Measurements from ENCODE around the gene RAB24.

RAB24 gene

GRCh38 chr5:177314376-177315342 lies 11.1 kb upstream of the RAB24 start:
- H3K4me3 ChIP-seq (ENCODE audit: low read depth in 1 of 2, low read length in 2 of 2) = no peak overlapping the region
- no peaks in the 10 kb centered on the region for H3K9me3 ChIP-seq (ENCODE audit: low read length)
- H3K4me1 ChIP-seq (ENCODE audit: insufficient read depth, low read length) = peaks cover 10% of the 10 kb centered on the region
- H3K27ac ChIP-seq (ENCODE audit: low read depth, low read length) = no peak overlapping the region
- no peaks in the 10 kb centered on the region for H3K27me3 ChIP-seq (ENCODE audit: control insufficient read depth in 1 of 2, insufficient read depth in 2 of 2, low read length in 2 of 2)
- no peak overlapping the region for H3K9ac ChIP-seq (ENCODE audit: low read length)
- H3K36me3 ChIP-seq (ENCODE audit: insufficient read depth, low read length) = no peaks in the 10 kb centered on the region

DNA sequence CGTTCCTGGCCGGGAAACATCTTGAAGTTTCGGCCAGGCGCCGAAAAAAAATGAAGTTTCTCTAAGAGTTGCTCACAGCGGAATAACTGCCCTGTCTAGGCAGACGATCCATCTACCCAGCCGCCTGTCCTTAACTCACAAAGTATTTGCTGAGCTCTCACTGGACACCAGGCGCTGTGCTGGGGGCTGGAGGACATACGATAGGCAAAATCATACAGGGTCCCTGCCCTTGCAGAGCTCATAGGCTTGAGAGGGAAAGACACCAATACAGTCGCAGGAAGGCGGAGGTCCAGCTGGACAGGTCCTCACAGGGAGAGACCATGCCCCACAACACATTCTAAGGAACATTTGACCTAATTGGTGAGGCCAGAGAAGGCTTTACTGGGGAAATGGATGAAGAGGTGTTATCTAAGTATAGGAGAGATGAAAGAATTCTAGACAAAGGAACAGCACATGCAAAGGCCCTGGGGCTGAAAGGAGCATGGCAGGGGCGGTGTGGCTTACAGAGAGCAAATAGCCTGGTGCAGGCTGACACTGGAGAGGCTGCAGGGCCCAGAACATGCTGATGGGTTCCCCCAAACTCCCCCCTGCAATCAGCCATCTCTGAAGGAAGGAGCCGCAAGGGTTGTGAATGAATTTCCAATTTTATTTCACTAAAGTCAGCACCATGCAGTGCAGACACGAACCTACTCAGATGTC lies 10.2 kb upstream of the RAB24 start:
- Histone ChIP-seq H3K36me3 (ENCODE audit: insufficient read depth, low read length) (no peaks in the 10 kb centered on the region), H3K9me3 (ENCODE audit: low read length) (no peaks in the 10 kb centered on the region), H3K27ac (ENCODE audit: low read depth, low read length) (no peak overlapping the region), H3K4me3 (ENCODE audit: low read depth in 1 of 2, low read length in 2 of 2) (no peak overlapping the region), H3K9ac (ENCODE audit: low read length) (no peak overlapping the region), H3K27me3 (ENCODE audit: control insufficient read depth in 1 of 2, insufficient read depth in 2 of 2, low read length in 2 of 2) (no peaks in the 10 kb centered on the region), H3K4me1 (ENCODE audit: insufficient read depth, low read length) (peaks cover 12% of the 10 kb centered on the region)

DNA sequence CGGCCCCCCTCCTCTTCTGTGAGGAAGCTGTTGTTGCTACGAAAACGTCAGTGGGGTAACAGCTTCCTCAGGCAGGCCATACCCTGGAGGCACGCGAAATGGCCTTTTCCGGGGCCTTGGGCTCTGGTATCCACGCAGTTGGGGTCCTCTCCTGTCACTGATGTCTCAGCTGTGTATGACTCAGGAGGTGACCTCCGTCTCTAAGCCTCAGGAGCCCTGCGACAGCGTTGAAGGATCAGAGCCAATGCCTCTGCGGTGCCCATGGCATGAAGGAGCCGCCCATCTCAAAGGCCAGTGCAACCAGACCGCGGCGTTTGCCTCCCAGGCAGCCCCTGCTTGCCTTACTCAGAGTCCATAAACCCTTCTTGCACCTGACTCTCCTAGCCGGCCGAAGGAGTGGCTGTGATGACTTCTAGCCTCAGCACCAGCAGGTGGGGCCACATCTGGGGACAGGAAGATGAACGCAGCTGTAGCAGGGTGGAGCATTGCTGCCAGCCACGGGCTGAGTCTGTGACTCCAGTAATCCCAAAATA lies 9.2 kb upstream of the RAB24 start:
- Histone ChIP-seq H3K9ac (ENCODE audit: low read length) (no peak overlapping the region), H3K36me3 (ENCODE audit: insufficient read depth, low read length) (no peaks in the 10 kb centered on the region), H3K4me3 (ENCODE audit: low read depth in 1 of 2, low read length in 2 of 2) (peak overlapping the region in 1 of 2 donors; percentile 34), H3K27ac (ENCODE audit: low read depth, low read length) (no peak overlapping the region), H3K9me3 (ENCODE audit: low read length) (no peaks in the 10 kb centered on the region), H3K27me3 (ENCODE audit: control insufficient read depth in 1 of 2, insufficient read depth in 2 of 2, low read length in 2 of 2) (no peaks in the 10 kb centered on the region), H3K4me1 (ENCODE audit: insufficient read depth, low read length) (peaks cover 12% of the 10 kb centered on the region)

DNA sequence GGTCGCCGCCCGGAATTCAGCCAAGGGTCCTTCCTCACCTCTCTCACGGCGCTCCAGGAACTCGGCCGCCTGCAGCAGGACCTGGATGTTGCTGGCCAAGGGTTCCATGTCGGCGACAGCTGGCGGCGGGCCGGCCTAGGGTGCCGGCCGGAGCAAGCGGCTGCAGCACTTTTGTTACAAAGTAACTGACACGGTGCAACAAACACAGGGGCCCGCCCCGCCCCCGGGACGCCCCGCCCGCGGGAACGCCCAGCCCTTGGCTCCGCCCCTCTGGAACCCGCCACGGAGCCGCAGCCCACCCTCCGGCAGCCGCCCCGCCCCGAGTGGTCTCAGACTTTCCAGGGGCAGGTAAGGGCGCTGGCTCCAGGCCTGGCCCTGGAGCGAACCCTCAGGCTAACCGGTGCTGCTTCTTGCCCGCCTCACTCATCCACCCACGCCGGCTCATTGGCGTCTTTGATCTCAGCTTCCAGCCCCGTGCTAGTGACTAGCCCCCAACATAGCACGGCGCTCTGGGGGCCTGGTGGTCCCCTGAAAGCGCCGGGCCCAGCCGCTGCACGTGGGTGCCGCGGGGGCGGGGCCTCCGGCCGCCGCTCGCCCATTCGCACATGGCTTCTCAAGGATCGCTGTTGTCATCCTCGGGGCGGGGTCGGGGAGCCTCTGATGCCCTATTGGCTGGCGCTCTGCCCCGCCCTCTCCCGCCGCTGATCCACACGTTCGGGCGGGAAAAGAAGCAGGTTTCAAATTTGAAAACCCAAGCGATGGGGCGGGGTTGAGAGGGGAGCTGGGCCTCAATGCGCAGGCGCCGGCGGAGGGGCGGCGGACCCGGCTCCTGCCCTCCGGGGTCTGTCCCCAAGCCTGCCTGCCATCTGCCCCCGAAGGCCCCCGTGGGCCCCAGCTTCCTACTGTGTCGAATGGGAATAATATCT lies 8.5 kb upstream of the RAB24 start, which contains the start of gene MXD3:
Gene MXD3 (minus strand): TSS at position 176 of the 926 bp plus-strand sequence. CDS start 68 bp downstream, at position 108.
- Histone ChIP-seq H3K4me1 (ENCODE audit: insufficient read depth, low read length) (peaks cover 12% of the 10 kb centered on the region), H3K9me3 (ENCODE audit: low read length) (no peaks in the 10 kb centered on the region), H3K9ac (ENCODE audit: low read length) (no peak within 1 kb of the TSS), H3K27ac (ENCODE audit: low read depth, low read length) (no peak within 1 kb of the TSS), H3K27me3 (ENCODE audit: control insufficient read depth in 1 of 2, insufficient read depth in 2 of 2, low read length in 2 of 2) (no peaks in the 10 kb centered on the region), H3K36me3 (ENCODE audit: insufficient read depth, low read length) (no peaks in the 10 kb centered on the region), H3K4me3 (ENCODE audit: low read depth in 1 of 2, low read length in 2 of 2) (peak within 1 kb of the TSS; percentile 29 to 68)

DNA sequence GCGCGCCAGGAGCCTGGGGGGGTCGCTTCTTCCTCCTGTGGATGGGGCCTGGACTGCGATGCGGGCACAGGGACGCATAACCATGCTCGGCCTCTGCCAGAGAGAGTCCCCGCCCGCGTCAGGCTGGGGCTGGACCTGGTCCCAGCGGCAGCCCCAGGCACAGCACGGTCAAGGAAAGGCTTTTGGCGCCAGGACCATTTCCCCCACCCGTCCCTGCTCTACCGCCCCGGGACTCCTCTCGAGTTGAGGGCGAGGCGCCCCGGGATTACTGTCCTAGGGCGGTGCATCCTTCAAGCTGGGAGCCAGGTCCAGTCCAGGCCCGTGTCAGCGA lies 7.8 kb upstream of the RAB24 start:
- H3K4me1 ChIP-seq (ENCODE audit: insufficient read depth, low read length) = peaks cover 12% of the 10 kb centered on the region
- peaks cover 6% of the 10 kb centered on the region for H3K36me3 ChIP-seq (ENCODE audit: insufficient read depth, low read length)
- H3K9me3 ChIP-seq (ENCODE audit: low read length) = no peaks in the 10 kb centered on the region
- no peaks in the 10 kb centered on the region for H3K27me3 ChIP-seq (ENCODE audit: control insufficient read depth in 1 of 2, insufficient read depth in 2 of 2, low read length in 2 of 2)
- no peak overlapping the region for H3K9ac ChIP-seq (ENCODE audit: low read length)
- H3K4me3 ChIP-seq (ENCODE audit: low read depth in 1 of 2, low read length in 2 of 2) = peak overlapping the region; percentile 29 to 68
- no peak overlapping the region for H3K27ac ChIP-seq (ENCODE audit: low read depth, low read length)

DNA sequence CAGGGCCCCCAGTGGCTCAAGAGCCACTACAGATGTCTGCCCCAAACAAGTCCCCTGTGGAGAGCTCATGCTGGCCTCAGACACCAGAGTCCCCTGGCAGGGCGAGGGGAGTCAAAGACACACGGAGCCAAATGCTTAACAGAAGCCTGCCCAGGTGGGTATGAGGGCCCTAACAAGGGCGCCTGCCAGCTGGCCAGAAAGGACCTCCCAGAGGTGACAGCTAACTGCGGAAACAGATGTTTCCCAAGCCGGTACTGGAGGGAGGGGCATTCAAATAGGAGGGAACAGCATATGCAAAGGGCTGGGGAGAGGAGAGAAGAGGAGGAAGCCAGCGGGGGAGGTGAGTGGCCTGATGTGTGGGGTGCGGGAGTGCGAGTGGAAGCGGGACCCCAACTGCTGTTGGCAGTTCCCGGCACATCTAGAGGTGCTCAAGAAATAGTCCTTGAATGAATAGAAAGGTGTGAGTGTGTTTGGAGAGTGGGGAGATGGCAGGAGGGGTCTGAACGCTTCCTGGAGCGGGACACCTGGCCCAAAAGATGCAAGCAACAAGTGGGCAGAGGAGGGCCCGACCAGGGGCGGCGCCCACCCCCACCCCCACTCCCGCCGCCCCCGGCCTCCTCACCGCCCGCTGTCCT lies 7.4 kb upstream of the RAB24 start:
- Histone ChIP-seq H3K4me3 (ENCODE audit: low read depth in 1 of 2, low read length in 2 of 2) (no peak overlapping the region), H3K27ac (ENCODE audit: low read depth, low read length) (no peak overlapping the region), H3K9me3 (ENCODE audit: low read length) (no peaks in the 10 kb centered on the region), H3K4me1 (ENCODE audit: insufficient read depth, low read length) (peaks cover 12% of the 10 kb centered on the region), H3K27me3 (ENCODE audit: control insufficient read depth in 1 of 2, insufficient read depth in 2 of 2, low read length in 2 of 2) (no peaks in the 10 kb centered on the region), H3K9ac (ENCODE audit: low read length) (no peak overlapping the region), H3K36me3 (ENCODE audit: insufficient read depth, low read length) (peaks cover 10% of the 10 kb centered on the region)

DNA sequence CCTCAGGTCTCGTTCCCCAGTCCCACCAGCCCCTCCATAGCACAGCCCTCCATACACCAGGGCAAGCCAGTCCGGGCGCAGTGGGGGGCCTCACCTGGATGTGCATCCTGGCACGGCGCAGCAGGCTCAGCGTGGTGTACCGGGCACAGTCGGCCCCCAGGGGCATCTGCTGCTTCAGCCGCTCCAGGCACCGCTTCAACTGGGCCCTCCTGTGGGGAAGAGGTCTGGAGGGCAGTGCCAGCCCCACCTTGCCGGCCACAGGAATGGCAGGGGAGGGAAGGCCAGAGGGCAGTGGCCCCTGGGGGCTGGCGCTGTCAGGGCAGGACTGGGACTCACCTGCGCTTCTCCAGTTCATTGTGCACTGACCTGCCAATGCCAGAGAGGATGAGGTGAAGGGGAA lies 6.8 kb upstream of the RAB24 start:
- H3K9ac ChIP-seq (ENCODE audit: low read length) = no peak overlapping the region
- peaks cover 16% of the 10 kb centered on the region for H3K4me1 ChIP-seq (ENCODE audit: insufficient read depth, low read length)
- peaks cover 15% of the 10 kb centered on the region for H3K36me3 ChIP-seq (ENCODE audit: insufficient read depth, low read length)
- no peaks in the 10 kb centered on the region for H3K9me3 ChIP-seq (ENCODE audit: low read length)
- no peaks in the 10 kb centered on the region for H3K27me3 ChIP-seq (ENCODE audit: control insufficient read depth in 1 of 2, insufficient read depth in 2 of 2, low read length in 2 of 2)
- no peak overlapping the region for H3K27ac ChIP-seq (ENCODE audit: low read depth, low read length)
- H3K4me3 ChIP-seq (ENCODE audit: low read depth in 1 of 2, low read length in 2 of 2) = no peak overlapping the region

GRCh38 chr5:177309351-177310191 lies 6.1 kb upstream of the RAB24 start:
- Histone ChIP-seq H3K4me1 (ENCODE audit: insufficient read depth, low read length) (peaks cover 24% of the 10 kb centered on the region), H3K27me3 (ENCODE audit: control insufficient read depth in 1 of 2, insufficient read depth in 2 of 2, low read length in 2 of 2) (no peaks in the 10 kb centered on the region), H3K27ac (ENCODE audit: low read depth, low read length) (no peak overlapping the region), H3K9ac (ENCODE audit: low read length) (no peak overlapping the region), H3K9me3 (ENCODE audit: low read length) (no peaks in the 10 kb centered on the region), H3K36me3 (ENCODE audit: insufficient read depth, low read length) (peaks cover 15% of the 10 kb centered on the region), H3K4me3 (ENCODE audit: low read depth in 1 of 2, low read length in 2 of 2) (no peak overlapping the region)

DNA sequence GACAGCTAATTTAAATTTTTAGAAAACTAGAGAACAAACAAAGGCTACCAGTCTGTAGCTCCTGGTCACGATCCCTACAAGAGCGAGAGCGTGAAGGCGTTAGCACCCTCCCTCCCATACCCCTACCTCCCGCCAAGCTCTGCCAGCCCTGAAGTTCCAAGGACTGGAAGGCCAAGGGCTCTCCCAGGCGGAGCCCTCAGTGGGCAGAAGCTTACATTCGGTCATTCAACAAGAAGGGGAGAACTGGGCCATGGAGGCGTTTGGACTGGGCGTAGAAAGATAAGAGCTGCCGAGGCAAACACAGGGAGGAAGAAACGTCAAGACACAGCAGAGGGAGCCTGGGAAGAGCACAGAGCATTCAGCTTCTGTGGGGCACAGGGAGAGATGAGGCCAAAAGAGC lies 5.2 kb upstream of the RAB24 start:
- peaks cover 28% of the 10 kb centered on the region for H3K4me1 ChIP-seq (ENCODE audit: insufficient read depth, low read length)
- H3K4me3 ChIP-seq (ENCODE audit: low read depth in 1 of 2, low read length in 2 of 2) = no peak overlapping the region
- H3K9me3 ChIP-seq (ENCODE audit: low read length) = no peaks in the 10 kb centered on the region
- peaks cover 15% of the 10 kb centered on the region for H3K36me3 ChIP-seq (ENCODE audit: insufficient read depth, low read length)
- no peak overlapping the region for H3K9ac ChIP-seq (ENCODE audit: low read length)
- no peak overlapping the region for H3K27ac ChIP-seq (ENCODE audit: low read depth, low read length)
- no peaks in the 10 kb centered on the region for H3K27me3 ChIP-seq (ENCODE audit: control insufficient read depth in 1 of 2, insufficient read depth in 2 of 2, low read length in 2 of 2)

Data from muscle layer of colon (tissue), 2 donors.